Measurements from ENCODE around the gene EIF5B. TPM values are rescaled to one million over a fixed set of nuclear protein-coding genes. Genes with fewer than 3 reads are reported as not detected.

The EIF5B gene
- total RNA-seq, 4 donors from 2014 or later: 24.8 to 36.9 (median 29.8) TPM

DNA sequence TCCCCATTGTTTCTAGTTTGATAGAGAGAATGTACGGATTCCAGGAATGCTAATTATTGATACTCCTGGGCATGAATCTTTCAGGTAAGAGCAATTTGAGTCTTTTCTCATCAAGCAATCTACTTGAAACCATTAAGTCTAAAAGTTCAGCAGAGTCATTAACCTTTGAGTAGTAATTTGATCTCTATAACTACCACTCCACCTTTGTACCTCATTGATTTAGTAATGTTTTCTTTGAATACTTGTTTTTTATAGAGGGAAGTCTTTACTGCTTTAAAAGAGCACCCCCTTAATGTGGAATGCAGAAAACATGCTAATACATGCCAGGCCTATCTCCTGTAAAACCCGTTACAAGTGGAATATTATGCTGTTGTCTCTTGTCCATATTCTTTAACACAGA, 45.0 kb downstream of the EIF5B start:
- H3K4me3 ChIP-seq (replicated peaks in 1 of 3): no peak overlapping the region
- no peak for TF ChIP-seq POLR2A (IDR thresholded peaks at IDR 0.05)
- TF ChIP-seq, protein P1, sequence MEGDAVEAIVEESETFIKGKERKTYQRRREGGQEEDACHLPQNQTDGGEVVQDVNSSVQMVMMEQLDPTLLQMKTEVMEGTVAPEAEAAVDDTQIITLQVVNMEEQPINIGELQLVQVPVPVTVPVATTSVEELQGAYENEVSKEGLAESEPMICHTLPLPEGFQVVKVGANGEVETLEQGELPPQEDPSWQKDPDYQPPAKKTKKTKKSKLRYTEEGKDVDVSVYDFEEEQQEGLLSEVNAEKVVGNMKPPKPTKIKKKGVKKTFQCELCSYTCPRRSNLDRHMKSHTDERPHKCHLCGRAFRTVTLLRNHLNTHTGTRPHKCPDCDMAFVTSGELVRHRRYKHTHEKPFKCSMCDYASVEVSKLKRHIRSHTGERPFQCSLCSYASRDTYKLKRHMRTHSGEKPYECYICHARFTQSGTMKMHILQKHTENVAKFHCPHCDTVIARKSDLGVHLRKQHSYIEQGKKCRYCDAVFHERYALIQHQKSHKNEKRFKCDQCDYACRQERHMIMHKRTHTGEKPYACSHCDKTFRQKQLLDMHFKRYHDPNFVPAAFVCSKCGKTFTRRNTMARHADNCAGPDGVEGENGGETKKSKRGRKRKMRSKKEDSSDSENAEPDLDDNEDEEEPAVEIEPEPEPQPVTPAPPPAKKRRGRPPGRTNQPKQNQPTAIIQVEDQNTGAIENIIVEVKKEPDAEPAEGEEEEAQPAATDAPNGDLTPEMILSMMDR (IDR thresholded peaks at IDR 0.05): no peak
- no peak for DNase-seq
- no peaks in the 10 kb centered on the region for H3K9me3 ChIP-seq
- no peaks in the 10 kb centered on the region for H3K27me3 ChIP-seq
- intact Hi-C loops (cut with DNase I): no loop called here
- H3K36me3 ChIP-seq: peaks cover 12% of the 10 kb centered on the region in 2 donors
- no peak overlapping the region for H3K27ac ChIP-seq
- WGBS, 2 donors: 98 to 99% methylated on average over 2 of the region's 2 CpGs
- H3K4me1 ChIP-seq: peaks cover 0 to 7% of the 10 kb centered on the region in 2 donors

DNA sequence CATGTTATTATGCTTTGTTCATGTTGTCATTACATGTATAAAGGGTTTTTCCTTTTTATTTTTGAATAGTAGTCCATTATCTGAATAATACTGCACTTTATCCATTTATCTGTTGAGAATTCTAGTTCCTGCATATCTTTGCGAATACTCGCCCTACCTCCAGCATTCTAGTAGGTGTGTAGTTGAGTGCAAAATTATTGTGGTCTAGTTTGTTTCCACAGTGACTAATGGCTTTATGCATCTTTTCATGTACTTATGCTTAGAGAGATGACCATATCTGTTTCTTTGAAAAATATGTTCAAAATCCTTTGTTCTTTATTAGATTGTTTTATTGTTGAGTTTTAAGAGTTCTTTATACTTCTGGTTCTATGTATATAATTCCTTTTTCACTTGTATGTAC, 48.8 kb downstream of the EIF5B start:
- intact Hi-C loops (cut with DNase I): no loop called here
- Histone ChIP-seq H3K36me3 (peaks cover 5 to 8% of the 10 kb centered on the region in 2 donors), H3K27ac (no peak overlapping the region), H3K4me3 (replicated peaks in 1 of 3) (no peak overlapping the region), H3K4me1 (peaks cover 0 to 3% of the 10 kb centered on the region in 2 donors), H3K9me3 (no peaks in the 10 kb centered on the region), H3K27me3 (no peaks in the 10 kb centered on the region)
- no peak for TF ChIP-seq POLR2A (IDR thresholded peaks at IDR 0.05)
- TF ChIP-seq, protein P1 (IDR thresholded peaks at IDR 0.05): no peak
- no peak for DNase-seq
- WGBS, 2 donors: 95 to 96% methylated on average over 2 of the region's 2 CpGs

DNA sequence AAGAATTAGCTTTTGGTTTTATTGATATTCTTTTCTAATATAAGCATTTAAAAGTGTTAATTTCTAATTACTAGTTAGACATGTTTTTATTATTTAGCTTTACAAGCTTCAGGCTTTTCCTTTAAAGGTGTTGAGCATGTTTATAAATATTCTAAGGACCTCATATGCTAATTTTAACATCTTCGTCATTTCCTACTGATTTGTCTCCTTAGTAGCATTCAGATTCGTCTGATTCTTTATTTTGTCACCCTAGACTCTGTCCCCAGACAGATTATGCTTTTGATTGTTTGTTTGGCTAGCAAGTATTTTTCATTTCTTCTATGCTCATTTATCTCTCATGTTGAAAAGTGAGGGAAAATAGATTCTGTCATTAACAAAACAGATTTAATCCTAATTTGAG, 51.7 kb downstream of the EIF5B start:
- no peak overlapping the region for H3K4me3 ChIP-seq (replicated peaks in 1 of 3)
- H3K4me1 ChIP-seq: no peaks in the 10 kb centered on the region
- no peaks in the 10 kb centered on the region for H3K27me3 ChIP-seq
- TF ChIP-seq, protein P1 (IDR thresholded peaks at IDR 0.05): no peak
- no peak for TF ChIP-seq POLR2A (IDR thresholded peaks at IDR 0.05)
- DNase-seq: no peak
- no peak overlapping the region for H3K27ac ChIP-seq
- intact Hi-C loops (cut with DNase I): no loop called here
- WGBS, 2 donors: 85 to 87% methylated on average over 2 of the region's 2 CpGs
- H3K9me3 ChIP-seq: no peaks in the 10 kb centered on the region
- peaks cover 5 to 19% of the 10 kb centered on the region in 2 donors for H3K36me3 ChIP-seq

DNA sequence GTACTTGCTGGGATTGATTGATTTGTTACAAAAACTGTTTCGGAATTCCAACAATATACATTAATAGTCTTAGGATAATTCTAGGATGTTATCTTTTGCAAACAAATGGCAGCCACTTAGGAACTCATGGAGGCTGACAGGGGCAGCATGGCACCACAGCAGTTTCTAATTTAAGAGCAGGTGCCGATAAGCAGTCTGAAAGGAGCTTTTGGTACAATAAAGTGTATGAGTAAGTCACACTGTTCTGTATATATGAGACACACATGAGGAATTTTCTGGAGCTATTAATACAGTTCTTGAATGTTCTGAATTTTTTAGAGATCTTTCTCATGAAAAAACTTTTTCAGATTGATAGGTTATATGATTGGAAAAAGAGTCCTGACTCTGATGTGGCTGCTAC, 52.2 kb downstream of the EIF5B start:
- no peaks in the 10 kb centered on the region for H3K4me1 ChIP-seq
- H3K27me3 ChIP-seq: no peaks in the 10 kb centered on the region
- no peak overlapping the region for H3K27ac ChIP-seq
- DNase-seq: no peak
- WGBS, 2 donors: 50 to 51% methylated on average over 2 of the region's 2 CpGs
- intact Hi-C loops (cut with DNase I): no loop called here
- H3K36me3 ChIP-seq: peaks cover 8 to 24% of the 10 kb centered on the region in 2 donors
- H3K9me3 ChIP-seq: no peaks in the 10 kb centered on the region
- H3K4me3 ChIP-seq (replicated peaks in 1 of 3): no peak overlapping the region
- no peak for TF ChIP-seq POLR2A (IDR thresholded peaks at IDR 0.05)

DNA sequence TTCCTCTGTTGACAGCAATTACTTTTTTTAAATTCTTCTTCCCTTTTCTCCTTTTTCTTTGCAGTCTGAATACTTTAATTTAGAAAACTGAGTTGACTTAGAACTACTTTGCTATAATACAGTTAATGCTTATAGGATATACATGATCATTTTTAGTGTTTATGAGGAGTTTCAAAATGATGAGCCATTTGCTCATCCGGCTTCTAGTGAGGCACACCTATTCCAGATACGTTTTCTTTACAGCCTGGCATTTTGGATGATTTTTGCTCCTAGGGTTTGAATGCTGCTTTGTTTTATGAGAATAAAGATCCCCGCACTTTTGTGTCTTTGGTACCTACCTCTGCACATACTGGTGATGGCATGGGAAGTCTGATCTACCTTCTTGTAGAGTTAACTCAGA, 52.8 kb downstream of the EIF5B start:
- no peak overlapping the region for H3K27ac ChIP-seq
- peaks cover 9 to 29% of the 10 kb centered on the region in 2 donors for H3K36me3 ChIP-seq
- TF ChIP-seq, protein P1 (IDR thresholded peaks at IDR 0.05): no peak
- TF ChIP-seq POLR2A (IDR thresholded peaks at IDR 0.05): no peak
- H3K4me3 ChIP-seq (replicated peaks in 1 of 3): no peak overlapping the region
- DNase-seq: no peak
- intact Hi-C loops (cut with DNase I): no loop called here
- WGBS, 2 donors: 96 to 99% methylated on average over 3 of the region's 3 CpGs
- no peaks in the 10 kb centered on the region for H3K9me3 ChIP-seq
- H3K4me1 ChIP-seq: no peaks in the 10 kb centered on the region
- H3K27me3 ChIP-seq: no peaks in the 10 kb centered on the region

All from thyroid gland (tissue), 4 donors.